ENCODE results near the gene ITIH1.

The ITIH1 gene

DNA sequence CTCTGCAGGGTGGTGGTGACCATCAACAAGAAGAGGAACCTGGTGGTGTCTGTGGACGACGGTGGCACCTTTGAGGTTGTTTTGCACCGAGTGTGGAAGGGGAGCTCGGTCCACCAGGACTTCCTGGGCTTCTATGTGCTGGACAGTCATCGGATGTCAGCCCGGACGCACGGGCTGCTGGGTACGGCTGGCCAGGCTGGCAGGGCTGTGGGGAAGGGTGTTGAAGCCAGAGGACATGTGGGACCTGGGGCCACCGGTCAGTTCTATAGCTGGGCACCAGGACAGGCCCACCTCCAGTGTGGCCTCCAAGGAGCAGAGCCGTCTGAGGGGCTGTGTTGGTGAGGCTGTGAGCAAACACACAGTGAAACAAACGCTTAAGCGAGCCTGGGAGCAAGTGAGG lies 13.3 kb downstream of the ITIH1 start:
- no peak for DNase-seq

DNA sequence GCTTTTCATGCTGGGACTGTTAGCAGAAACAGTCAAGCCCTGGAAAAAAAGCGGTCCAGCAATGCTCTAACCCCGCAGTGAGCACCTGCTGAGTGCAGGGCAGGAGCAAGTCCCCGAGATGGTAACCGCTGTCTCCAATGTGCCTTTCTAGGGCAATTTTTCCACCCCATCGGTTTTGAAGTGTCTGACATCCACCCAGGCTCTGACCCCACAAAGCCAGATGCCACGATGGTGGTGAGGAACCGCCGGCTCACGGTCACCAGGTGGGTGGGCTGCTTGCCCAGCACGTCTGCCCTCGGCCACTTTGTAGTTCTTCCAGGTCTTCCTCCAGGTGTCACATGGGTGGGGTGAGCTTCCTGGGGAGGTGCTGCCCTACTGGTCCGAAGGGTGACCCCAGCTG lies 14.0 kb downstream of the ITIH1 start:
- no peak for DNase-seq

DNA sequence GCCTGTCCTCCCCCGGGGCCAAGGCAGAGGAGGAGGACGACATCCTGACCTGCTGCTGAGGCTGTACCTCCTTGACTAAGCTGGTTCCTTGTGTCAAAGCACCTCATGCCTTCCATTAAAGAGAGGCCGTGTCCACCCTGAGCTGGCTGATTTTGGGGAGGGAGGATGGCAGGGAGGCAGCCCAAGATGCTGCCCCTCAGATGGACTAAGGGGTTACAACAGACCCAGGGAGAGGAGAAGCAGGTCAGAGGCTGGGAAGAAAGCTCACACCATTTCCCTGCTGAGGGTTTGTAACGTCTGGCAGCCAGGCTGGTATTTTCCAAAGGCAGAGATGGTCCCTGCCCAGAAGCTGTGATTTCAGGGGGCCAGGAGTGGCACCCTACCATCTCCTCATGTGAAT lies 14.5 kb downstream of the ITIH1 start:
- no peak for DNase-seq

DNA sequence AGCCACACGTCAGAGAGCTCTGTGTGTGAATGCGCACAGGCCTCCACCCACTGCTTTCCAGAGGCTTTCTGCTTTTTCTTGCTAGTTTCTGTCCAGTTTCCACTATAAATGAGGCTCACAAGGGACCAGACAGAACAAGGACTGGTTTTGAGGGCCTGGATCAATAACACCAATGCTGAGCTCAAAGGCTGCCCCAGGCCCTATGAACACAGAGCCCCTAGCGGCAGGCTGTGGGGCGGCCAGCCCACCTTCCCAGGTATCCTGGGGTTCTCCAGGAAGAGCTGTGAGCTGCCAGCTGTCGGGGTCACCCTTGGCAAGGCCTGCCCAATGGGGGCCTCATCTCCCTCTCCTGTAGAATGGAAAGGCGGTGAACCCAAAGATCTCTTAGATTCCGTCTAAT lies 15.0 kb downstream of the ITIH1 start:
- DNase-seq, result no peak

DNA sequence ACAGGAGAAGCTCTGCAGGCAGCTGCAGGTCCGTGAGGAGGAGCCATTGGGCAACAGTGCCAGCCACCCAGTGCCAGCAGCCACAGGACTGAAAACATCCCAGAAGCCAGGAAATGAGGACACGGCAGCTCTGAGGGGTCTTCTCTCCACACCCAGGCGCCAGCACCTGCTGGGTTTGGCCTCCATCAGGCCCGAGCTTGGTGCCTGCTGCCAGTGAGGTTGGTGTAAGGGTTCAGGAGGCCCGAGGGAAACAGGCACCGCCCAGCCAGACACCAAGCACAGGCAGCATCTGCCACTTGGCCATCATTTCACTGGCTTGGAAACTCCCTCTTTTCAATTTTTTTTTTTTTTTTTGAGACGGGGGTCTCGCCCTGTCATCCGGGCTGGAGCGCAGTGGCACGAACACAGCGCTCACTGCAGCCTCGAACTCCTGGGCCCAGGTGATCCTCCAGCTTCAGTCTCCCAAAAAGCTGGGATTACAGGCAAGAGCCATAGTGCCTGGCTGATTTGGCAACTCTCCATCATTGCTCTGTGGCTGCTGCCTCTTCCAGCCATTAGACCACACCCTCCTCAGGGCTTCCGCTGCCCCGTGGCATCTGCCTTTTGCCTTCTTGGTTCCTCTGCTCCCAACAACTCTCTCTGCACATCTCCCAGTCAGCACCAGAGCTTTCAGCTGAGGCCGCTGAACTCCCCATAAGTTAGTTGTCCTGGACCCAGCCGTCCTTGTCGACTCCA lies 15.7 kb downstream of the ITIH1 start:
- DNase-seq, result no peak

DNA sequence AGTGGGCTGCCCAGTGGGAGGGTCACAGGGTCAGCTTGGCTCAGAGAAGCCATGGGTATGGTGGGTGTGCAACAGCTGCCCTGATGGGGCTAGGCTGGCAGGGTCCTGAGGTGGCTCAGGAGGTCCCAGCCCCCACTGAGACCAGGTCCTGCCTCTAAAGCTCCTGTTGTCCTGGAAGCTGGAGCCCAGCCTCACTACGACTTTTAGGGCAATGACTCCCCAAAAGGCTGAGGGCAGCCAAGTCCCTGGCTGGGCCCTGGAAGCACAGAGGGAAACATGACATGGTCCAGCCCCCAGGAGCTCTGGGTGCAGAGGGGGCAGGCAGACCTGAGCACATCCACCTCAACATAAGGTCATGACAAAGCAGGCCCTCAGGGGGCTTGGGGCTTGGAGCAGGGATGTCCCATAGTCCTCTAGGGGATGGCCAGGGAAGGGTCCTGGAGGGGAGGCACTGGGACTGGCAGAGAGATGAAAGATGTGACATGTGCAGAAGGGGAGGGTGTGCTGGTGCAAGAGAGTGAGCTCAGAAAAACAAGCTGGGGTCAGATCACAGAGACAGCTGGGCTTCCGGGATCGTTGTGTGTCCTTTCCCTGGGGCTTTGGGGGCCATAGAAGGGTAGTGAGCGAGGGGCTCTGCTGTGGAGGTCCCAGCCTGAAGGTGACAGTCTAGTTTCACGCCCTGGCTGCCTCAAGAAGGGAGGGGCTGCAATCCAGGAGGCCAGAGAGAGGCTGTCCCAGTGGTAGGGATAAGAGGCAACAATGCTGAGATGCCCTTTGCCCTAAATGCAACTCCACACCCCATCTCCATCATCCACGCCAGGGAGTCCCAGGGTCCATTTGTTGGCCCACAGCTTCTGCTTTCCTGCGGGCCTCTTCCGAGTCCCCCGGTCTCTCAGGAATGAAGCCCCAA lies 16.6 kb downstream of the ITIH1 start:
- no peak for DNase-seq

DNA sequence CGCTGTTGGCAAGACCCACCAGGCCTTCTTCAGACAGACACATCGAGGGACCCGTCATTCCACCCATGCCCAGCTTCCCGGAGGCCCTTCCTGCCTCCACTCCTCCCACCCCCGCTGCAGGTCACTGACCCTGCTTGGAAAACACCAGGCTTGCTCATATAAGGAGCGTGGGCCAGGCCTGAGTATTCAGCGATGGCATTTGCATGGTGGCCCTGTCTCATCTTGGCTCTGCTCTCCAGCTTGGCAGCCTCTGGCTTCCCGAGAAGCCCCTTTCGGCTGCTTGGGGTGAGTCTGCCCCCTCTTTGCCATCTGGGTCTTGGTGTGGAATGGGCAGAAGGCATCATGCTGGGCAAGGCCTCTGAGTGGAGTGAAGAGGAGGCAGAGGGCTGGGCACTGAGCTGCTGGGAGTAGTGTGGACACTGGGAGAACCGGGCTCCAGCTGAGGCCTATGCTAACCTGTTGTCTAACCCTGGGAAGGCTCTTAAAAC lies 17.3 kb downstream of the ITIH1 start, which contains the start of gene ITIH3:
TSS of gene ITIH3 (plus strand) at position 185 of the 488 bp plus-strand sequence. CDS start at position 193, 8 bp downstream.
- no peak for DNase-seq

DNA sequence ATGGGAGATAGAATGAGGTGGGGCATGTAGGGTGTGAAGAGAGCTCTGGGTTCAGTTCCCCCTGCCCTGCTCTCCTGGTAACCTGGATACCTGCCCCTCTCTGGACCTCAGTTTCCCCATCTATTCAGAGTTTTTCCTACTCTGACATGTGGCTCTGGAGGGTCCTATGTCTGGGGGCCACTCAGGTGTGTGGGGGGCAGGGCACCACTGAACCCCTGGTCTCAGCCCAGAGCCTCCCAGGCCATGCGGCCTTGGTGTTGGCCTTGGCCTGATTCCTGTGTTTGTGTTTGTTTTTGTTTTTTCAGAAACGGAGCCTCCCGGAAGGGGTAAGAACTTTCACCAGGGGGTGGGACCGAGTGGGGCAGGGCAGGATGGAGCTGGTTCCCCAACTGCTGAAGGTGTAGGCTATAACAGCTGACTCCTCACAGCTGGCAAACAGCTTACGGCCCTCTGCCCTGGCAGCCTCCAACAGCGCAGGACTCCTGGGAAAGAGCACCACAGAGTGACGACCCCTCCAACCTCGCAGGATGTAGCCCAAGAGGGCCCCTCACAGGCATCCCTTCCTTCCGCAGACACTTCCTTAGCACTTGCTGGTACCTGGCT lies 18.0 kb downstream of the ITIH1 start:
- DNase-seq, result no peak

DNA sequence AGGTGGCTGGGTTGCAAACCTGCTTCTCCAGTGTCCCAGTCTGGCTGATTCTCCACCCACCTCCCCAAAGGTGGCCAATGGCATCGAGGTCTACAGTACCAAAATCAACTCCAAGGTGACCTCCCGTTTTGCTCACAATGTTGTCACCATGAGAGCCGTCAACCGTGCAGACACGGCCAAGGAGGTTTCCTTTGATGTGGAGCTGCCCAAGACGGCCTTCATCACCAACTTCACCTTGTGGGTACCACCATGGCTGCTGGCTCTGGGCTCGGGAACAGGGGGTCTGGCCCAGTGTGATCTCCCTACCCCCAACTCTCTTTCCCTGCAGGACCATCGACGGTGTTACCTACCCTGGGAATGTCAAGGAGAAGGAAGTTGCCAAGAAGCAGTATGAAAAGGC lies 19.0 kb downstream of the ITIH1 start:
- no peak for DNase-seq

DNA sequence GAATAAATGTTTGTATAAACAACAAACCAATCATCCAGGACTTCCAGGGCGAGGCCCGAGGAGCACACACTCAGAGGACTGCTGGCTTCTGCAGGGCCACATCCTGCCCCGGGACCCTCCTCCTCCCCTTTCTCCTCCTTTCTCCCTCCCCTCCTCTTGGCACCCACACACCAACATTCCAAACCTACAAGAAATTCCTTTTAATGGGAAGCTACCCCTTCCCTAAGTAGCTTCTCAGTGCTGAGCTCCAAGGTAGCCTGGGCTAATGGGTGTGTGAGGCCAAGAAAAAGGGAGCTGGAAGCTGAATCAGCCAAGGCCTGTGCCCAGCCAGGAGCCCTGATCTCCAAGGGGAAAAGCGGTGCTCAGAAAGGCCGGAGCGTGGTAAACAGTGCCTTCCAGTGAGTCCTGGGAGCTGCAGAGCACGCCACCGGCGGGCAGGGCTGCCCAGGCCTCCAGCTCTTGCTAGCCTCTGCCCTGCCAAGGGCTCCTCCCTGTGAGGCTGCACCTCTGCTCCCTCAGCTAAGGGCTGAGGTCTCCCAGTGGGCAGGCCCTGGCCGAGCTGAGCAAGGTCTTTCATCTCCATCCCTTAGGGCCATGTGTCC lies 21.1 kb downstream of the ITIH1 start:
- no peak for DNase-seq

DNA sequence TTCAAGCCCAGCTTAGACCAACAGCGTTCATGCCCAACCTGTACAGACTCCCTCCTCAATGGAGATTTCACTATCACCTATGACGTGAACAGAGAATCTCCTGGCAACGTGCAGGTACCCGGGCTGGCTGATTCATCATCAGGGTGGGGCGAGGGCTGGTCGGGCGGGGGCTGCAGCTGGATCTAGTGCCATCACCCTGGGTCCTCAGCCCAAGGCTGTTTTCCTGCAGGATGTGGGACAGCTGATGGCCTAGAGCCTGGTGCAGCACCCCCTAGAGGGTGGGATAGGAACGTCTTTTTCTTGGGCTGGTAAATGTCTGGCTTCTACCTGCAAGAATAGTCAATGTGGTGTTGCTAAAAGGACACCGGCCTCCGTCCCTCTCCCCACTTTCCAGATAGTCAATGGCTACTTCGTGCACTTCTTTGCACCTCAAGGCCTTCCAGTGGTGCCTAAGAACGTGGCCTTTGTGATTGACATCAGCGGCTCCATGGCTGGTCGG lies 21.6 kb downstream of the ITIH1 start:
- DNase-seq, result peak; percentile 23

DNA sequence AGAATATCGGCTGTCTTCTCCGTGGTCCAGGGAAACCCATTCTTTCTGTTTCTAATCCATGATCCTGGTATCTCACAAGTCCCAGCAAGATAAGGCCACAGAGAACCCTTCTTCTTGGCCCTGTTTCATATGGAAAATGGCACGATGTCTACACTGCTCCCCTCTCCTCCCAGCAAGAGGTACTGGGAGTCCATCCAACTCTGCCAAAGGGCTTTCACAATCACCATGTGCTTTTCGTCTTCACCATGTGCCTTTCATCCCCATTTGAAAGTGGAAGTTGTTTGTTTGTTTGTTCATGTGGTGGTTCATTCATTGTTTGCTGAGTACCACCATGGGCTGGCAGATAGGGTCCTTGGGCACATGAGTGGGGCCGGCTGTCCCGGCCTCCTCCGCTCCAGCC lies 22.7 kb downstream of the ITIH1 start:
- no peak for DNase-seq

DNA sequence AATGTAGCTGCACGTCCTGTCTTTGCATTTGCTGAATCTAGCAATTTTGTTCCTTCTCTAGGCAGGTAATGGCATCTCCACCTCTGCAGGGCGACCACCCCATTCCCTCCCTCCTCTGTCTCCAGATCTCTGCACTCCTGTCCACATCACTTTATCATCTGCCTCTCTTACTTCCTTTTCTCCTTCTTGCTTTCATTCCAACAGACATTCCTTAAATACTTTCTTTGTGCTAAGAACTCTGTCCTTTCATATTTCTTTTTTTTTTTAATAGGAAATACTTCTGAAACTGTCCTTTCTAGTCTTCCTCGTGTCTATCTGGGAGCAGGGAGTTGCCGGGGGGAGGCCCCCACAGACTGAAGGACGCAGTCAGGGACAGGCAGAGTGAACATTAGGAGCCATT lies 24.4 kb downstream of the ITIH1 start:
- no peak for DNase-seq

DNA sequence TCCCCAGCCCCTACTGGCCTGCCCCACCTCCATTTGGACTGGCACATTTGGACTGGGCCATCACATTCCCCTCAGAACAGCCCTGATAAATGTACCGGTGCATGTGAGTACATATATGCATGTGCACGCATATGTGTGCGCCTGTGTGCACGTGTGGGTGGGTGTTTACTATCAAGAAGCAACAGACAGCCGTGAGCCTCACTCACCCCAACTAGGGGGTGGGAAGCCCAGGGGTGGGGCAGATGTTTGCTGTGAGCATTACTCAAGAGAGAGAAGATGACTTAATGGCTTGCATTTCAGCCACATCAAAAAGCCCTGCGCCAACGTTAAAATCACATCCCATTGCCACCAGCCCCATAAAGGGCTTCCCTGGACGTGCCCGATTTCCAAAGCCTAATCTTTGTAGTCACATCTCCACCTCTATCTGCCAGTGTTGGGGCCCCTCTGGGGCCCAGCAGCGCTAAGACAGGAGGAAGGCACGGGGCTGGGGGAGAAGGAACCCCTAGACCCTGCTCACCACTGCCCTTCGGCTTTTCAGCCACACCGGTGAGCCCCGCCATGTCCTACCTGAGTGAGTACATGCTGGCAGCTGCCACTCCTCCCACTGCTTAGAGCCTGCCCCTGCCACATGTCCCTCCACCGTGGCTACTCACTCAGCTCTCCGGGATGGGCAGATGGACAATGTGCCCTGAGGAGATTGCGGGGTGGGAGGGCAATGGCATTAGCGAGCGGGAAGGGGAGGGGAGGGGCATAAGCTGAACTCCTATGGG lies 28.1 kb downstream of the ITIH1 start:
- DNase-seq, result no peak

DNA sequence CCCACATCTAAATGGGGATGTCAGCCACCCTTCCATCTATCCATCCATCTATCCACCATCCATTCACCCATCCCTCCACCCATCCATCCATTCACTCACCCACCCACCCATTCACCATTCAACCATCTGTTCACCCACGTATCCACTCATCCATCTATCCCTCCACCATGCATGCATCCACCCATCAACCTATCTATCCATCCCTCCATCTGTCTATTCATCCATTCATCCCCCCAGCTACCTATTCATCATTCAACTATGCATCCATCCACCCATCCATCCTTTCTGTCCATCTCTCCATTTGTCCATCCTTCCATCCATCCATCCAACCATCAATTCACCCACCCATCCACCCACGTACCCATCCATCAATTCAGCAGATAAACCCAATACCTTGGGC lies 31.8 kb downstream of the ITIH1 start:
- DNase-seq, result no peak

DNA sequence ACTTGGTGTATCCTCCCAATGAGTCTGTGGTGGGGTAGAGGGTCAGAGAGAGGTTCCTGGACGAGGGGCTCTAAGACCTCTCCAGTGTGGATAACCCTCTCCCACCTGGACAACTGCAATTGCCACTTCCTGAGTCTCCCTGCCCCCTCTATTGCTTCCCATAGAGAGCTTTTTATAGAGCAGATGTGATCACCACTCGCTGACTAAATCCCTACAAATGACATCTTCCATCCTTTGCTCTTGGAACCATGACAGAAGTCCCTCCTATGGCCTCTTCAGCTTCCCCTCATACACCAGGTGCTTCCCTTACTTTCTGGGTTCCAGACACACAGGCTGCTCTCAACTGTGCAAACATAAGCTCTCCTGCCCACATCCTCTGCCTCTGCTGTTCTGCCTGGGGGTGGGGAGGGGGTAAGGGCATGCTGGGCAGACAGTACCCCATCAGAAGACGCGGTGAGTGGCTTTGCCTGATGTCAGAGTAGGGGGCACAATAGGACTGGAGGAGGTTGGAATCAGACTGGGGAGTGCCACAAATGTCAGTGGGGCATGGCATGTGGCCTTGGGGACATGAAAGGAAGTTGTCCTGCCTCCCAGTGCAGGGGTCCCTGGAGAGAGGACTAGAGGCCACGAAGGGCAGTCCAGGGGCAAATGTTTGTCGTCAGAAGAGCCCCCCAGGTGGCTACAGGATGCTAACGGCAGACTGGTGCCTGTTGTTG lies 32.4 kb downstream of the ITIH1 start:
- no peak for DNase-seq

DNA sequence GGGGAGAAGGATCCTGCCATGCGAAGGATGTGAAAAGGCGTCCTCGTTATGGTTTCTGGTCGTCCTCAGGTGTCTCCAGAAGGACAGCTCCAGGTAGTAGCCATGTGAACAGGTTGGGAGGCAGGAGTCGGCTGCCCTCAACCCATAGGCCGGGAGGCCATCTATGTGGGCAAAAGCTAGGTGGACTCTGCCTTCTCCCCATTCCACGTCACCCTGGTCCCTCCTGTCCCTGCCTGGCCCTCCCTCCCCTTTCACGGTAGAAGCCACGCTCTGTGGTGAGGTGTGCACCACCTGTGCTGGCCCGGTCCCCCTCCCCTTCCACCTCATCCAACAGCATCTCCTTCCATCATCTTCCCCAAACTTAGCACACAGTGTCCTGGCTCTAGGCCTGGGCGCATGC lies 33.5 kb downstream of the ITIH1 start:
- DNase-seq, result no peak

DNA sequence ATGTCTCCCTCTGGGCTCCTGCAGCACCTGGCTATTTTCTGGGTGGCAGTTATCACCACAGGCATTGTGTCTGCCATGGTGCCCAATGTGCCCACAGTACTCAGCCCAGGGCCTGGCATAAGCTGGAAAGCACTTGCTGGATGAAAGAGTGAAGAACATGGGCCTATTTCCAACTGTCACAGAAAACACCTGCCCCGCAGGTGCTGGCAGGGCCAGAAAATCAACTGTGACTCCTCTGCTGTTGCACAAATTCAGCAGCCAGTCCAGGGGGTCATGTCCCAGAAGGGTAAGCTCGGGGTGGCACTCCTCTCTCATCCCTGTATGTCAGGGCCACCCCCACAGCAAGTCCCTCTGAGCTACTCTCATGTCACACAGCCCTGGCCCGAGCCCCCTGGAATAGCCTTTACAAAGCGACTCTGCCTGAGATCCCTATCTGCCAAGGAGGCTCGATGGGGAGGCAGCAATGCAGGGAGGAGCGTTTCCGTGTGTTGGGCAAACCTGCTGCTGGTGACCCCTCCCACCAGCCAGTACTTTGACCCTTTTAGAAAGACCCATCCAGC lies 34.1 kb downstream of the ITIH1 start:
- no peak for DNase-seq

DNA sequence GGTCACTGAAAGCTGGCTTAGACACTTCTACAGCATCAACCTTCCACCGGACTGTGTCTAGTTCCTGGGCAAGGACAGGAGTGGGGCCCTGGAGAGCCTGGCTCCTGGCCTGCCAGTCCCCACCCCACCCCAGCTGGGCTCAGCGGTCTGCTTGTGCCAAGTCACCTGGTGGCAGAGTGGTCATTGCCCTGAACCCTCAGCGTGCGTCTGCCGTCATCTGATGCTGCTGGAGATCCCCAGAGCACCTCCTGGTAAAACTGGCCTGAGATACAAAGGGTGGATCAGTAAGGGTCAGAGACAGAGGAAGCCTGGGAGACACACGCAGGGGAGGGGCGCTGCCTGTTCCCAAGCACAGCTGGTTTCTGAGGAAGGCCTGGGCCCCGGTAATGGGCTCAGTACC lies 36.4 kb downstream of the ITIH1 start:
- DNase-seq, result no peak

DNA sequence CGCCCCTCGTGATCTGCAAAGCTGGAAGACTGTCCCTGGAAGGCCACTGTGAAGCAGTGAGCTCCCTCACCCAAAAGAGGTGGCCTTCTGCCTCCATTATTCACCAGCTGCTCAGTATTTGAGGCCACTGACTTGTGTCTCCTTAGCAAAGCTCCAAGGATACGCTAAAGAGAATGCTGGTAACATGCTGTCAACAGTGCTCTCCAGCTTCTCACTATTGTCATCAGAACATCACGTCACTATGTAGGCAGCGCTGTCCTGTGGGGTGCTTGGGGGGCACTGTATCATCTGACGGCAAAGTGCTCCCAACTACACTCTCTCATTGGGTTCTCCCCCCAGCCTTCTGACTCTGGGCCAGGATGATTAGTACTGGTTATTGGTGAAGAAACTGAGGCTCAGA lies 38.8 kb downstream of the ITIH1 start:
- no peak for DNase-seq

DNA sequence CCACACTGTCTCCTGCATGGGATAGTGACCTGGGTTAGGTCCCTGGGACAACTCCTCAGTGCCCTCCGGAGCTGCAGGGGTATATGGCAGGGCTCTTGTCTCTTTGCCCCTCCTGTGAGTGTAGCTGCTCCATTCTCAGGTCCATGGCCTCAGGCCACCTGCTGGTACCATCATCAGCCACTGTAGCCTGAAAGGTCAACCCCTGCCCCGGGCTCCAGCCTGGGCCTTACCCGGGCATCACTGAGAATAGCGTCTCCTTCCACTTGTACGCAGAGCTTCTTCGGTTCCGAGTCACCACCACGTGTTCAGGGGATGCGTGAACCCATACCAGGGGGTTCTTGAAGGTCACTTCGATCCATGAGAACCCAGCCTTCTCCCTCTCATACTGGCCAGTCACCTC lies 39.3 kb downstream of the ITIH1 start:
- no peak for DNase-seq

Measured in NCI-H526 treated with DMSO at 0.1 percent for 48 hours (cell line).